Neural cell (in vitro differentiated cells): Measurements from ENCODE around the gene DDX1.

ENCODE experiments used
- EZH2 ChIP-seq: fragments of 200-600, 300-800 bp; shearing (Covaris generic), sonication (generic); IDR thresholded peaks from 2 replicates; pipeline ENCODE4 v1.6.1; 2014; ENCODE audit warnings: antibody characterized with exemption, low read length, borderline replicate concordance, mild to moderate bottlenecking; ENCODE audit not compliant: insufficient read depth, poor library complexity, severe bottlenecking
- POLR2AphosphoS5 ChIP-seq: IDR thresholded peaks from 2 replicates; pipeline ENCODE4 v1.6.1; 2012
- RAD21 ChIP-seq: fragments of 450-650 bp; conservative IDR thresholded peaks from 2 replicates; pipeline ENCODE4 v1.6.1; 2014; ENCODE audit warnings: antibody characterized with exemption, mild to moderate bottlenecking, moderate library complexity
- SMC3 ChIP-seq: fragments of 450-650 bp; conservative IDR thresholded peaks from 2 replicates; pipeline ENCODE4 v1.6.1; 2014; ENCODE audit warnings: antibody characterized with exemption, mild to moderate bottlenecking, moderate library complexity; ENCODE audit not compliant: poor library complexity
- TF ChIP-seq, protein P1 (sequence below): fragments of 450-650 bp; IDR thresholded peaks from 2 replicates; pipeline ENCODE4 v1.5.1; 2014; ENCODE audit warnings: antibody characterized with exemption, mild to moderate bottlenecking, moderate library complexity; ENCODE audit not compliant: poor library complexity, severe bottlenecking
- TF ChIP-seq, protein P2 (sequence below): IDR thresholded peaks from 2 replicates; pipeline ENCODE4 v1.6.1; 2012; ENCODE audit warnings: borderline replicate concordance

DNA sequence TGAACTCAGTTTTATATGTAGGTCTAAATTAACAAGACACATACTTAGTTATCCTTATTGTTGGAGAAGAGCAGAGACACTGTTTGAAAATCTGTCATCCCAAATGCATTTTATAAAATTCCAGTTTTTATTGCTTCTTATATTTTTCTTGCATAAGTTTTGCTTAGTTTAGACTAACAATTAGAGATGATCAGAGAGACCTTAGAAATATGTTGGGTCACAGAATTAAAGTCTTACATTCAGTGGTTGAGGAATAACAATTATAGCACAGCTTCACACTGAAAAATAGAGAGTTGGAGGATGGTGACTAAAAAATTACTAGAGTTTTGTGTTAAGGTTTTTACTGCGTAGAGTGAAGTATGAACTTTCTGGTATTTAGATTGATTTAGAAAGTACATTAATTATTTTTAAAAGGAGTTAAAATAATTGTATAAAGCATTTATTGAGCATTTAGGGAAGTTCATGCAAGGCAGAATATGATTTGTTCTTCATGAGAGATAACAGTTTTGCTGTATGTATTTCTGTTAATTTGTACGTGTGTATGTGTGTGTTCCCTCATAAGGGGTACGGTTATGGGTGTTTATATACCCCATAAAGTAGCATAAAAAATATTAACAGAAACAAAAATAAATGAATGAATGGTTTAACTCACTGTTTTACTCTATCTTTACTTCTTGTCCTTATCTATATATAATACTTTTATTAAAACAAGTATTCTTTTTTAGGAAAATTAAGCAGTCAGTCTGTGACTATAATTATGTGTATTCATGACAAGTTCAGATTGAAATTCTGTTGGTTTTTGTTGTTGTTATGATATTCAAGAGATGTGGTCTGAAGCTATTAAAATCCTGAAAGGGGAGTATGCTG, 31.2 kb downstream of the DDX1 start:
- TF ChIP-seq, protein P1, sequence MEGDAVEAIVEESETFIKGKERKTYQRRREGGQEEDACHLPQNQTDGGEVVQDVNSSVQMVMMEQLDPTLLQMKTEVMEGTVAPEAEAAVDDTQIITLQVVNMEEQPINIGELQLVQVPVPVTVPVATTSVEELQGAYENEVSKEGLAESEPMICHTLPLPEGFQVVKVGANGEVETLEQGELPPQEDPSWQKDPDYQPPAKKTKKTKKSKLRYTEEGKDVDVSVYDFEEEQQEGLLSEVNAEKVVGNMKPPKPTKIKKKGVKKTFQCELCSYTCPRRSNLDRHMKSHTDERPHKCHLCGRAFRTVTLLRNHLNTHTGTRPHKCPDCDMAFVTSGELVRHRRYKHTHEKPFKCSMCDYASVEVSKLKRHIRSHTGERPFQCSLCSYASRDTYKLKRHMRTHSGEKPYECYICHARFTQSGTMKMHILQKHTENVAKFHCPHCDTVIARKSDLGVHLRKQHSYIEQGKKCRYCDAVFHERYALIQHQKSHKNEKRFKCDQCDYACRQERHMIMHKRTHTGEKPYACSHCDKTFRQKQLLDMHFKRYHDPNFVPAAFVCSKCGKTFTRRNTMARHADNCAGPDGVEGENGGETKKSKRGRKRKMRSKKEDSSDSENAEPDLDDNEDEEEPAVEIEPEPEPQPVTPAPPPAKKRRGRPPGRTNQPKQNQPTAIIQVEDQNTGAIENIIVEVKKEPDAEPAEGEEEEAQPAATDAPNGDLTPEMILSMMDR, result no peak
- TF ChIP-seq, protein P2, sequence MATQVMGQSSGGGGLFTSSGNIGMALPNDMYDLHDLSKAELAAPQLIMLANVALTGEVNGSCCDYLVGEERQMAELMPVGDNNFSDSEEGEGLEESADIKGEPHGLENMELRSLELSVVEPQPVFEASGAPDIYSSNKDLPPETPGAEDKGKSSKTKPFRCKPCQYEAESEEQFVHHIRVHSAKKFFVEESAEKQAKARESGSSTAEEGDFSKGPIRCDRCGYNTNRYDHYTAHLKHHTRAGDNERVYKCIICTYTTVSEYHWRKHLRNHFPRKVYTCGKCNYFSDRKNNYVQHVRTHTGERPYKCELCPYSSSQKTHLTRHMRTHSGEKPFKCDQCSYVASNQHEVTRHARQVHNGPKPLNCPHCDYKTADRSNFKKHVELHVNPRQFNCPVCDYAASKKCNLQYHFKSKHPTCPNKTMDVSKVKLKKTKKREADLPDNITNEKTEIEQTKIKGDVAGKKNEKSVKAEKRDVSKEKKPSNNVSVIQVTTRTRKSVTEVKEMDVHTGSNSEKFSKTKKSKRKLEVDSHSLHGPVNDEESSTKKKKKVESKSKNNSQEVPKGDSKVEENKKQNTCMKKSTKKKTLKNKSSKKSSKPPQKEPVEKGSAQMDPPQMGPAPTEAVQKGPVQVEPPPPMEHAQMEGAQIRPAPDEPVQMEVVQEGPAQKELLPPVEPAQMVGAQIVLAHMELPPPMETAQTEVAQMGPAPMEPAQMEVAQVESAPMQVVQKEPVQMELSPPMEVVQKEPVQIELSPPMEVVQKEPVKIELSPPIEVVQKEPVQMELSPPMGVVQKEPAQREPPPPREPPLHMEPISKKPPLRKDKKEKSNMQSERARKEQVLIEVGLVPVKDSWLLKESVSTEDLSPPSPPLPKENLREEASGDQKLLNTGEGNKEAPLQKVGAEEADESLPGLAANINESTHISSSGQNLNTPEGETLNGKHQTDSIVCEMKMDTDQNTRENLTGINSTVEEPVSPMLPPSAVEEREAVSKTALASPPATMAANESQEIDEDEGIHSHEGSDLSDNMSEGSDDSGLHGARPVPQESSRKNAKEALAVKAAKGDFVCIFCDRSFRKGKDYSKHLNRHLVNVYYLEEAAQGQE, result no peak
- TF ChIP-seq EZH2, result no peak
- no peak for TF ChIP-seq RAD21
- TF ChIP-seq POLR2AphosphoS5, result no peak
- no peak for TF ChIP-seq SMC3
